Neural cell (in vitro differentiated cells): Measurements from ENCODE around the gene DGKI. TPM values are rescaled to one million over a fixed set of nuclear protein-coding genes. Genes with fewer than 3 reads are reported as not detected.

ENCODE experiments used
- H2AFZ ChIP-seq: fragments of 200-600, 300-800 bp; sonication (generic), shearing (Covaris generic); 2 replicates; pipeline ENCODE4 v1.6.0; 2014; ENCODE audit warnings: low read depth, mild to moderate bottlenecking, antibody characterized with exemption, low read length, moderate library complexity
- H3F3A ChIP-seq: fragments of 200-600 bp; shearing (Covaris generic); 2 replicates; pipeline ENCODE4 v1.6.1; 2016; ENCODE audit warnings: mild to moderate bottlenecking, moderate library complexity, mixed read lengths, antibody characterized with exemption, low read length; ENCODE audit not compliant: insufficient read depth, poor library complexity, severe bottlenecking
- H3K27ac ChIP-seq: fragments of 200-600, 300-800 bp; sonication (generic), shearing (Covaris generic); 2 replicates; pipeline ENCODE4 v1.5.1; 2014; ENCODE audit warnings: mild to moderate bottlenecking, low read length, moderate library complexity
- H3K27me3 ChIP-seq: fragments of 300-800, 200-600 bp; sonication (generic), shearing (Covaris generic); 2 replicates; pipeline ENCODE4 v1.6.0; 2014; ENCODE audit warnings: mild to moderate bottlenecking, low read depth, low read length, moderate library complexity; ENCODE audit not compliant: insufficient read depth
- H3K36me3 ChIP-seq: fragments of 300-800, 200-600 bp; sonication (generic), shearing (Covaris generic); 2 replicates; pipeline ENCODE4 v1.5.1; 2014; ENCODE audit warnings: mild to moderate bottlenecking, antibody characterized with exemption, low read length, moderate library complexity; ENCODE audit not compliant: insufficient read depth
- H3K4me2 ChIP-seq: fragments of 300-800, 200-600 bp; sonication (generic), shearing (Covaris generic); 2 replicates; pipeline ENCODE4 v1.6.0; 2014; ENCODE audit warnings: mild to moderate bottlenecking, low read length
- H3K4me3 ChIP-seq: fragments of 300-800, 200-600 bp; sonication (generic), shearing (Covaris generic); 2 replicates; pipeline ENCODE4 v1.5.1; 2014; ENCODE audit warnings: mild to moderate bottlenecking, low read length, moderate library complexity
- H3K79me2 ChIP-seq: fragments of 200-600 bp; shearing (Covaris generic); replicated peaks from 2 replicates; pipeline ENCODE4 v1.6.0; 2014; ENCODE audit warnings: mild to moderate bottlenecking, low read length, moderate library complexity; ENCODE audit not compliant: insufficient read depth
- H3K9ac ChIP-seq: fragments of 300-800, 200-600 bp; sonication (generic), shearing (Covaris generic); 2 replicates; pipeline ENCODE4 v1.6.1; 2016; ENCODE audit warnings: mild to moderate bottlenecking, low read length, mixed read lengths
- H3K9me2 ChIP-seq: fragments of 200-600 bp; shearing (Covaris generic); 2 replicates; pipeline ENCODE4 v1.6.1; 2016; ENCODE audit warnings: mild to moderate bottlenecking, low read length, mixed read lengths; ENCODE audit not compliant: insufficient read depth
- H3K9me3 ChIP-seq: fragments of 200-600, 300-800 bp; sonication (generic), shearing (Covaris generic); 2 replicates; pipeline ENCODE4 v1.6.1; 2016; ENCODE audit warnings: mild to moderate bottlenecking, mixed run types, low read length, moderate library complexity, mixed read lengths
- H4K20me1 ChIP-seq: fragments of 200-600 bp; shearing (Covaris generic); 2 replicates; pipeline ENCODE4 v1.6.1; 2016; ENCODE audit warnings: mild to moderate bottlenecking, mixed run types; ENCODE audit not compliant: insufficient read depth
- CTCF ChIP-seq: fragments of 450-650 bp; IDR thresholded peaks from 2 replicates; pipeline ENCODE4 v1.5.1; 2014; ENCODE audit warnings: antibody characterized with exemption, mild to moderate bottlenecking, moderate library complexity; ENCODE audit not compliant: poor library complexity, severe bottlenecking
- EP300 ChIP-seq: fragments of 450-650 bp; conservative IDR thresholded peaks from 2 replicates; pipeline ENCODE4 v1.6.1; 2014; ENCODE audit warnings: antibody characterized with exemption, mild to moderate bottlenecking, moderate library complexity; ENCODE audit not compliant: poor library complexity, severe bottlenecking
- EZH2 ChIP-seq: fragments of 200-600, 300-800 bp; shearing (Covaris generic), sonication (generic); IDR thresholded peaks from 2 replicates; pipeline ENCODE4 v1.6.1; 2014; ENCODE audit warnings: antibody characterized with exemption, low read length, borderline replicate concordance, mild to moderate bottlenecking; ENCODE audit not compliant: insufficient read depth, poor library complexity, severe bottlenecking
- MXI1 ChIP-seq: fragments of 450-650 bp; conservative IDR thresholded peaks from 2 replicates; pipeline ENCODE4 v1.6.1; 2014; ENCODE audit warnings: antibody characterized with exemption, mild to moderate bottlenecking; ENCODE audit not compliant: poor library complexity, severe bottlenecking
- POLR2AphosphoS5 ChIP-seq: IDR thresholded peaks from 2 replicates; pipeline ENCODE4 v1.6.1; 2012
- RAD21 ChIP-seq: fragments of 450-650 bp; conservative IDR thresholded peaks from 2 replicates; pipeline ENCODE4 v1.6.1; 2014; ENCODE audit warnings: antibody characterized with exemption, mild to moderate bottlenecking, moderate library complexity
- REST ChIP-seq: IDR thresholded peaks from 2 replicates; pipeline ENCODE4 v1.6.1; 2012; ENCODE audit warnings: borderline replicate concordance
- SMC3 ChIP-seq: fragments of 450-650 bp; conservative IDR thresholded peaks from 2 replicates; pipeline ENCODE4 v1.6.1; 2014; ENCODE audit warnings: antibody characterized with exemption, mild to moderate bottlenecking, moderate library complexity; ENCODE audit not compliant: poor library complexity
- polyA plus RNA-seq: library from polyadenylated mRNA; depleted of rRNA; stranded (reverse); fragments of >200 nt; gene quantifications from 2 replicates; pipeline ENCODE4 v1.2.3, GENCODE V29; 2014

The DGKI gene
- polyA plus RNA-seq, 1 donor from 2014 or later: 15.8 TPM

GRCh38 chr7:137810248-137810647 is 36.5 kb downstream of the DGKI start:
- Histone ChIP-seq H3K36me3 (no peaks in the 10 kb centered on the region), H3K9ac (no peak overlapping the region), H3K4me3 (no peak overlapping the region), H3K27ac (no peak overlapping the region), H3K4me2 (no peak overlapping the region), H3K27me3 (no peaks in the 10 kb centered on the region), H3K79me2 (no peaks in the 10 kb centered on the region), H2AFZ (no peak overlapping the region), H3K9me3 (no peaks in the 10 kb centered on the region), H4K20me1 (no peaks in the 10 kb centered on the region), H3K9me2 (no peaks in the 10 kb centered on the region), H3F3A (no peaks in the 10 kb centered on the region)
- TF ChIP-seq SMC3 (no peak), EP300 (no peak), POLR2AphosphoS5 (no peak), REST (no peak), RAD21 (no peak), EZH2 (no peak), MXI1 (no peak)

GRCh38 chr7:137804836-137805235 is 41.9 kb downstream of the DGKI start:
- TF ChIP-seq EP300: peak; percentile 45
- no peak for TF ChIP-seq CTCF
- no peak for TF ChIP-seq REST
- no peak for TF ChIP-seq EZH2
- Histone ChIP-seq H3K4me2 (no peak overlapping the region), H3K4me3 (peak overlapping the region; percentile 6), H4K20me1 (no peaks in the 10 kb centered on the region), H3K79me2 (no peaks in the 10 kb centered on the region), H3K9me2 (no peaks in the 10 kb centered on the region), H3K9ac (no peak overlapping the region), H3K9me3 (no peaks in the 10 kb centered on the region), H2AFZ (no peak overlapping the region), H3K36me3 (no peaks in the 10 kb centered on the region), H3K27me3 (no peaks in the 10 kb centered on the region), H3F3A (no peaks in the 10 kb centered on the region), H3K27ac (peak overlapping the region; percentile 39)
